Measurements from ENCODE around the gene SLC25A10. TPM values are rescaled to one million over a fixed set of nuclear protein-coding genes. Genes with fewer than 3 reads are reported as not detected.

SLC25A10 gene
- total and polyA plus RNA-seq, 2 of the 4 experiments (the other 2 are of a cell fraction), result 14.9 to 19.0 TPM

DNA sequence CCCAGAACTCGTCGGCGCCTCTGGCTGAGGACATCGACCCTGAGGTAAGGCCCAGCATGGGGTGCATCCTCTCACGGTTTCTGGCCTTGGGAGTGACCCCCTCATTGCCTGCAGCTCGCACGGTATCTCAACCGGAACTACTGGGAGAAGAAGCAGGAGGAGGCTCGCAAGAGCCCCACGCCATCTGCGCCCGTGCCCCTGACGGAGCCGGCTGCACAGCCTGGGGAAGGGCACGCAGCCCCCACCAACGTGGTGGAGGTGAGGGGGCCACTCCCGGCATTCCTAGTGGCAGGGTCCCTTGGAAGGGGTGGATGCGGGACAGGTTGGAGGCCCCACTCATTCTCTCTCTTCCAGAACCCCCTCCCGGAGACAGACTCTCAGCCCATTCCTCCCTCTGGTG, 17.3 kb upstream of the SLC25A10 start:
- DNase-seq (no peak), ATAC-seq (ENCODE audit: low read depth) (no peak)
- Histone ChIP-seq H3K23ac (ENCODE audit: low read depth, low read length) (no peak overlapping the region), H2BK120ac (ENCODE audit: low read depth, low read length) (no peak overlapping the region), H4K5ac (ENCODE audit: low read depth, low read length) (no peak overlapping the region), H2AK9ac (replicated peaks; ENCODE audit: low read depth, low read length, poor library complexity) (no peak overlapping the region), H4K91ac (ENCODE audit: insufficient read depth, low read depth, low read length) (no peak overlapping the region), H4K20me1 (ENCODE audit: insufficient read depth, low read length) (peaks cover 72% of the 10 kb centered on the region), H3K27me3 (ENCODE audit: control insufficient read depth, insufficient read depth, low read length) (no peaks in the 10 kb centered on the region), H3K36me3 (ENCODE audit: control insufficient read depth, insufficient read depth, low read length) (peaks cover 84% of the 10 kb centered on the region), H3K9ac (ENCODE audit: low read depth, low read length) (no peak overlapping the region), H3K18ac (ENCODE audit: low read depth, low read length) (no peak overlapping the region), H4K8ac (ENCODE audit: low read depth in 2 of 2, low read length in 2 of 2) (no peak overlapping the region), H3K14ac (replicated peaks; ENCODE audit: low read depth, low read length) (no peak overlapping the region), H3K79me1 (ENCODE audit: low read depth in 1 of 2, low read length in 2 of 2) (peaks cover 10 to 47% of the 10 kb centered on the region in 2 experiments; a peak in 3 of 4 replicates), H3K4ac (ENCODE audit: low read depth, low read length) (no peak overlapping the region), H3K56ac (ENCODE audit: extremely low read depth, insufficient read depth, low read length) (no peak overlapping the region), H2AK5ac (ENCODE audit: low read depth, low read length) (no peak overlapping the region), H2BK15ac (ENCODE audit: low read depth, low read length) (no peak overlapping the region), H3K9me3 (ENCODE audit: control insufficient read depth, insufficient read depth, low read length) (no peaks in the 10 kb centered on the region), H2BK20ac (ENCODE audit: low read depth, low read length) (no peak overlapping the region), H3K4me2 (ENCODE audit: low read depth, low read length) (no peak overlapping the region), H3K27ac (ENCODE audit: insufficient read depth, low read length) (no peak overlapping the region), H2AFZ (replicated peaks; ENCODE audit: low read length, poor library complexity) (no peak overlapping the region), H3K9me1 (ENCODE audit: insufficient read depth, low read length) (no peaks in the 10 kb centered on the region), H3K4me1 (ENCODE audit: control insufficient read depth, insufficient read depth, low read length) (no peaks in the 10 kb centered on the region), H2BK5ac (ENCODE audit: low read depth, low read length, poor library complexity, severe bottlenecking) (no peak overlapping the region), H3K4me3 (ENCODE audit: insufficient read depth, low read depth, low read length) (no peak overlapping the region)
- intact Hi-C loops (cut with micrococcal nuclease) (no loop called here), in situ Hi-C loops (cut with MboI; ENCODE audit: low sequenced_read_pairs) (no loop called here), dilution Hi-C loops (cut with HindIII; ENCODE audit: low sequenced_read_pairs, unreplicated experiment) (no loop called here)
- ChIA-PET CTCF (no interaction called here), POLR2A (ENCODE audit: unreplicated experiment) (no interaction called here)
- no TSS peak for BruUV-seq (replicated peaks)
- 80% methylated on average over 1 of the region's 19 CpGs; no CpG with 5 or more reads in 1 of the 2 experiments for WGBS, 2 experiments (ENCODE audit: extremely low coverage in 2 of 2, insufficient read length in 1 of 2)
- TF ChIP-seq RCOR1 (IDR thresholded peaks at IDR 0.05; ENCODE audit: insufficient replicate concordance, low read length) (no peak), POLR2A (IDR thresholded peaks at IDR 0.05; ENCODE audit: low read depth, low read length) (no peak), MXI1 (IDR thresholded peaks at IDR 0.05; ENCODE audit: borderline replicate concordance, low read depth, low read length) (no peak), RAD21 (IDR thresholded peaks at IDR 0.05; ENCODE audit: low read length) (no peak)

Measured in IMR-90 (cell line).